ENCODE measurements around the gene SPDYE3. TPM values are rescaled to one million over a fixed set of nuclear protein-coding genes. Genes with fewer than 3 reads are reported as not detected.

SPDYE3 gene
- total RNA-seq, 1 experiment from 2014 or later = not detected

DNA sequence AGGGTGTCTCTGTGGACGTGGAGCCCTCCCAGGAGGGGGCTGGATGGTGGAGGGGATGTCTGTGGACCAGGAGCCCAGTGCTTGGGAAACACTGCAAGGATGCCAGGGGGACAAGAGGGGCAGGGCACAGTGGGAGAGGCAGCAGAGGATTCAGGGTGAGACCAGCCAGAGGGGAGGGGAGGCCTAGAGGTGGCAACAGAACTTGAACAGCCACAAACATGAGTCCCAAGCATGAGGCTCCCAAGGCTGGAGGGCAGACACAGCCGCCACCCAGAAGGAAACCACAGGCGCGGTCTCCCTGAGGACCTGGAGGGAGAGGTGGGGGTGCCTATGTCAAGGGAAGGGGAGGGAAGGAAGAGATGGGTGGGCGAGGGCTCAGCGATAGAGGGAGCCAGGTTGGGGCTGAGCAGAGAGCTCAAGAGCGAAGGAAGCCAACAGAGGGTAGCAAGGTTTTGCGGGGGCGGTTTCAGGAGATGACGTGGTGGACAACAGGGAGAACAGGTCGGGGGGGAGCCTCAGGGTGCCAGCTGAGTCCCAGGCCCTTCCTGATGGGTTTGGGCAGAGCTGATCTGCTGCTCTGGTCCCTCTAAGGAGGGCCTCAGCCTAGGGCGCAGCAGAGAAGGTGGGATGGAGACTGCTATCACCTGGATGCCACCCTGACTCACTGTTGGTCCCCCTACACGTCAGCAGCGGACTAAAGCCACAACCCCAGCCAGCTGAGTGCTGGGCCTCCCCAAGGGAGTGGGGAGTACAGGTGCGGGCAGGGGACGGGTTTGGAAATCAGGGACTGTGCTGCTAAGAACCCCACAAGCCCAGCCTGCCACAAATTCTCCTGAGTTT, 59.1 kb downstream of the SPDYE3 start:
- no peak for DNase-seq (ENCODE audit: low spot score)
- TF ChIP-seq, protein P1, sequence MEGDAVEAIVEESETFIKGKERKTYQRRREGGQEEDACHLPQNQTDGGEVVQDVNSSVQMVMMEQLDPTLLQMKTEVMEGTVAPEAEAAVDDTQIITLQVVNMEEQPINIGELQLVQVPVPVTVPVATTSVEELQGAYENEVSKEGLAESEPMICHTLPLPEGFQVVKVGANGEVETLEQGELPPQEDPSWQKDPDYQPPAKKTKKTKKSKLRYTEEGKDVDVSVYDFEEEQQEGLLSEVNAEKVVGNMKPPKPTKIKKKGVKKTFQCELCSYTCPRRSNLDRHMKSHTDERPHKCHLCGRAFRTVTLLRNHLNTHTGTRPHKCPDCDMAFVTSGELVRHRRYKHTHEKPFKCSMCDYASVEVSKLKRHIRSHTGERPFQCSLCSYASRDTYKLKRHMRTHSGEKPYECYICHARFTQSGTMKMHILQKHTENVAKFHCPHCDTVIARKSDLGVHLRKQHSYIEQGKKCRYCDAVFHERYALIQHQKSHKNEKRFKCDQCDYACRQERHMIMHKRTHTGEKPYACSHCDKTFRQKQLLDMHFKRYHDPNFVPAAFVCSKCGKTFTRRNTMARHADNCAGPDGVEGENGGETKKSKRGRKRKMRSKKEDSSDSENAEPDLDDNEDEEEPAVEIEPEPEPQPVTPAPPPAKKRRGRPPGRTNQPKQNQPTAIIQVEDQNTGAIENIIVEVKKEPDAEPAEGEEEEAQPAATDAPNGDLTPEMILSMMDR (conservative IDR thresholded peaks at IDR 0.05; ENCODE audit: low read depth, low read length) = no peak
- Histone ChIP-seq H3K27me3 (replicated peaks; ENCODE audit: insufficient read depth, low read depth, low read length, poor library complexity) (no peaks in the 10 kb centered on the region), H3K27ac (ENCODE audit: low read depth, low read length, poor library complexity, severe bottlenecking) (no peak overlapping the region), H3K9me3 (ENCODE audit: low read depth, low read length, poor library complexity, severe bottlenecking) (no peaks in the 10 kb centered on the region), H3K4me1 (ENCODE audit: insufficient read depth, low read length, poor library complexity, severe bottlenecking) (no peaks in the 10 kb centered on the region), H3K36me3 (ENCODE audit: insufficient read depth, low read length, poor library complexity, severe bottlenecking) (peaks cover 20% of the 10 kb centered on the region), H3K4me3 (ENCODE audit: low read depth, low read length, poor library complexity, severe bottlenecking) (no peak overlapping the region)
- intact Hi-C loops (cut with micrococcal nuclease; ENCODE audit: unreplicated experiment) = no loop called here
- ChIA-PET CTCF (no interaction called here), POLR2A (ENCODE audit: low non-redundant PET) (no interaction called here)
- no TSS peak for BruUV-seq (replicated peaks)

DNA sequence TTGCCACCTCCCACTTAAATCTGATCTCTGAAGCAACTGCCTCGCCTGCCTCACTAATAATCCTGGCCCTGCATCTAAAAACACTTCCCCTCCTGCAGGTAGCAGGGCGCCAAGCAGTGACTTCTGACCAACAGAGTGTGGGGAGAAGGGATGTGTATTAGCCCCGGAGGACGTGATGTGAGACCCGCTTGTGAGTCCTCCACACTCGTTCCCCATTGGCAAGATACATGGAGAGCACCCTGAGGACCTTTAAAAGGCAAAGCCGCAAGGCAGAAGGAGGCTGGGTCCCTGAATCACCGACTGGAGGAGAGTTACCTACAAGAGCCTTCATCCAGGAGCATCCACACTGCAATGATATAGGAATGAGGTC, 59.7 kb downstream of the SPDYE3 start:
- intact Hi-C loops (cut with micrococcal nuclease; ENCODE audit: unreplicated experiment) = no loop called here
- TF ChIP-seq EZH2 (IDR thresholded peaks at IDR 0.05; ENCODE audit: borderline replicate concordance, low read depth, low read length, poor library complexity, severe bottlenecking) = no peak
- TF ChIP-seq, protein P1 (conservative IDR thresholded peaks at IDR 0.05; ENCODE audit: low read depth, low read length) = no peak
- no TSS peak for BruUV-seq (replicated peaks)
- POLR2A ChIA-PET (ENCODE audit: low non-redundant PET) = no interaction called here
- no peak for DNase-seq (ENCODE audit: low spot score)
- peaks cover 14% of the 10 kb centered on the region for H3K36me3 ChIP-seq (ENCODE audit: insufficient read depth, low read length, poor library complexity, severe bottlenecking)
- H3K4me1 ChIP-seq (ENCODE audit: insufficient read depth, low read length, poor library complexity, severe bottlenecking) = no peaks in the 10 kb centered on the region
- no peak overlapping the region for H3K27ac ChIP-seq (ENCODE audit: low read depth, low read length, poor library complexity, severe bottlenecking)
- CTCF ChIA-PET = no interaction called here
- no peaks in the 10 kb centered on the region for H3K27me3 ChIP-seq (replicated peaks; ENCODE audit: insufficient read depth, low read depth, low read length, poor library complexity)
- H3K4me3 ChIP-seq (ENCODE audit: low read depth, low read length, poor library complexity, severe bottlenecking) = no peak overlapping the region
- H3K9me3 ChIP-seq (ENCODE audit: low read depth, low read length, poor library complexity, severe bottlenecking) = no peaks in the 10 kb centered on the region

DNA sequence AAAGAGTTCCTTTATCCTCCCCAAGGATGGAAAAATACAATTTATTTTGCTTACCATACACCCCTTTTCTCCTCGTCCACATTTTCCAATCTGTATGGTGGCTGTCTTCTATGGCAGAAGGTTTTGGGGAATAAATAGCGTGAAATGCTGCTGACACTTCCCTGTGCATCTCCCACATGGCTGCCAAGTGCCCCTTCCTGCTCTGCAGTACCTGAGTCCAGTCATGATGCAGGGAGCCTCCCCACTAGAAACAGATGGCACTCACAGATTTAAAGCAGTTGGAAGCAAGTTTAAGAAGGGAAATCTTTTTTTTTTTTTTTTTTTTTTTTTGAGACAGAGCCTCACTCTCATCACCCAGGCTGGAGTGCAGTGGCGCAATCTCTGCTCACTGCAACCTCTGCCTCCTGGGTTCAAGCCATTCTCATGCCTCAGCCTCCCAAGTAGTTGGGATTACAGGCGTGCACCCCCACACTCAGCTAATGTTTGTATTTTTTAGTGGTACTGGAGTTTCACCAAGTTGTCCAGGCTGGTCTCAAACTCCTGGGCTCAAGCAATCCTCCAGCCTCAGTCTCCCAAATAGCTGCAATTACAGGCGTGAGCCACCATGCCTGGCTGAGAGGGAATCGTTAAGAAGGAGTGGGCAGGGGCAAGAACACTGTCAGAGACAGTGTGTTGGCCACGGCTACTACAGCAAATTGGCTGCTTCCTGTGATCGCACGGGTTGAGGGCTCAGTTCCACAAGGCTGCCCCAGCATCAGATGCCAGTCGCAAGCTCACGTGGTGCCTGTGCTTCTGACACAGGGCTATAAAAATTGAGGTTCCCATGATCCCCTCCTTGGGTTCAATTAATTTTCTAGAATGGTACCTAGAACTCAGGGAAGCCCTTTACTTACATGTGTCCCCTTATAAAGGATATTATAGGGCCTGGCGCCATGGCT, 60.4 kb downstream of the SPDYE3 start:
- no peak for DNase-seq (ENCODE audit: low spot score)
- H3K27me3 ChIP-seq (replicated peaks; ENCODE audit: insufficient read depth, low read depth, low read length, poor library complexity) = no peaks in the 10 kb centered on the region
- H3K27ac ChIP-seq (ENCODE audit: low read depth, low read length, poor library complexity, severe bottlenecking) = no peak overlapping the region
- H3K9me3 ChIP-seq (ENCODE audit: low read depth, low read length, poor library complexity, severe bottlenecking) = no peaks in the 10 kb centered on the region
- no TSS peak for BruUV-seq (replicated peaks)
- ChIA-PET POLR2A (ENCODE audit: low non-redundant PET) (no interaction called here), CTCF (no interaction called here)
- H3K4me1 ChIP-seq (ENCODE audit: insufficient read depth, low read length, poor library complexity, severe bottlenecking) = no peaks in the 10 kb centered on the region
- peaks cover 8% of the 10 kb centered on the region for H3K36me3 ChIP-seq (ENCODE audit: insufficient read depth, low read length, poor library complexity, severe bottlenecking)
- TF ChIP-seq, protein P1 (conservative IDR thresholded peaks at IDR 0.05; ENCODE audit: low read depth, low read length) = no peak
- TF ChIP-seq EZH2 (IDR thresholded peaks at IDR 0.05; ENCODE audit: borderline replicate concordance, low read depth, low read length, poor library complexity, severe bottlenecking) = no peak
- H3K4me3 ChIP-seq (ENCODE audit: low read depth, low read length, poor library complexity, severe bottlenecking) = no peak overlapping the region
- intact Hi-C loops (cut with micrococcal nuclease; ENCODE audit: unreplicated experiment) = no loop called here

Data from A673 (cell line).